ENCODE results near the gene CPSF4.

- no peak for TF ChIP-seq CTCF (conservative IDR thresholded peaks at IDR 0.05 in 1 of 2, IDR thresholded peaks at IDR 0.05 in 1 of 2; ENCODE audit: low read depth in 1 of 2, low read length in 2 of 2)
- no peak for TF ChIP-seq EZH2 (IDR thresholded peaks at IDR 0.05; ENCODE audit: low read length, missing control alignments)
Measured at GRCh38 chr7:99499371-99499720, 60.6 kb downstream of the CPSF4 start.

Data from fibroblast of lung (primary cell).